NOMO-1 treated with DMSO at 0.1 percent for 48 hours (cell line): Measurements from ENCODE around the gene RFT1.

Source experiments
- DNase-seq: peaks from one replicate; lab custom pipeline; 2025; ENCODE audit not compliant: unreplicated experiment; lab: John Stamatoyannopoulos, UW

RFT1 gene

DNA sequence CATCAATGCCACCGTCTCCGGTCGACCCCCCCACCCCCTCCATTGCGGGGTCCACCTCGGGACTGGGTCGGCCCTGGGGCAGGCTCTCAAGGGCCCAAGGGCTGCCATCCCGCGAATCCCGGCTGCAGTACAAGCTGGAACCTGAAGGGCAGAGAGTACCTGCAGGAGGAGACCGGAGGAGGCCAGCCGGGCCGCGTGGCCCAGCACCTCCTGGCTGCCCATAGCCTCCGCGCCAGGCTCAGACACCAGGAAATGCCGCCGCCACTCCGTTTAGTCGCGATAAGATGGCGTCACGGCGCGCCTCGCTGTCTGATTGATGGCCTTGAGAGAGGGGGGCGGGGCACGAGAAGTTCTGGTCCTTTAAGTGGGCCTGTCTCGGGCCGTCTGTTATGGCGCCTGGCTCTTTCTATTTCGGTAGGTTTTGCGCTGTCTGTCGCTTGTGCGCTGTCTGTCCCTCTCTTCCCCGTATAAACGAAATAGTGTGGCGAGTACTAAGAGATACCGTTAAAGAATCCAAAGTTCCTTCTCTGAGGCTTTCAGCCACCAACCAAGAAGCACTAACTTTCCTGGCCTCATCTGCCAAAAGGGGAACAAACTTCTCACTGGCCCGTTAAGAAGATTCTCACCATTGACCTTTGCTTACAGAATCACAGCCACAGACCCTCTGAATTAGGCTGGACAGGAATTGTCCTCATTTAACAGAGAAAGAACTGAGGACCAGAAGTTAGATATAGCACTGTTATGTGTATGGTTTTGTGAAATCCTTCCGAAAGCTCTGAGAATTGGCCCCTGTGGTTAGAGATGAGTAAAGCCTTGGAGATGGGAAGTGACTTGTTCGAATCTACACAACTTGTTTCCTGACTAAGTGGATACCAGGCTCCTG lies at the start of gene RFT1:
Gene RFT1 (minus strand): TSS at position 257 of the 883 bp plus-strand sequence. CDS start 35 bp downstream, at position 222.
- DNase-seq = peak; percentile 93

DNA sequence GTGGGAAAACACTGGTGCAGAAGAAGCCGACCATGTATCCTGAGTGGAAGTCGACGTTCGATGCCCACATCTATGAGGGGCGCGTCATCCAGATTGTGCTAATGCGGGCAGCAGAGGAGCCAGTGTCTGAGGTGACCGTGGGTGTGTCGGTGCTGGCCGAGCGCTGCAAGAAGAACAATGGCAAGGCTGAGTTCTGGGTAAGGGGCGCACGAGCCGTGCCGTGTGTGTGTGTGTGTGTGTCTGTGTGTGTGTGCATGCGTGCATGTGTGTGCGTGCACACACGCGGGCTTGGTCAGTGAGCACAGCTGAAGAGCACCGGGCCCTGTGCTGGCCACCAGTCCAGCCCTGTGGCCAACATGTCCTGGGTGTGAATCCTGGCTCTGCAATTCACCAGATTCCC lies 49.3 kb upstream of the RFT1 start:
- DNase-seq = no peak

GRCh38 chr3:53178246-53178645 lies 48.0 kb upstream of the RFT1 start:
- DNase-seq = no peak

GRCh38 chr3:53175613-53176540 lies 45.6 kb upstream of the RFT1 start:
- DNase-seq = no peak

- DNase-seq = no peak
These were observed 44.4 kb upstream of the RFT1 start for GRCh38 chr3:53174346-53175250.

DNA sequence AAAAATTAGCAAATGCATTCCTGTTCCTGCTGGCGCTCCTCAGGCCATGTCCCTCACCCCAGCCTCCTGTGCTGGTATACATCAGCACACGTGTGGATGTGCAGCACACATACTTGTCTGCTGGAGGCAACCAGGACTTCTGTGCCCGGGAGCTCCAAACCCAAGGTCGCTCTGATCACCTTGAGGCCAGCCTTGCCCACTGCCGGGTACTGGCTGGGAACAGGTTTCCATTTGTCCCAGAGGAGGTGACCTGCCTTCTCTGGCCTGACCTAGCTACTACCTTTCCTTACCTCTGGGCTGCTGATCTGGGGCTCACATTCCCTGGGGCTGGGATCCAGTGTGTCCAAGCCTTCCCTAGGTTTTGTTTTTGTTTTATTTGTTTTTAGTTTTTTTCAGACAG lies 42.9 kb upstream of the RFT1 start:
- DNase-seq = no peak

GRCh38 chr3:53171827-53172505 lies 41.7 kb upstream of the RFT1 start:
- peak; percentile 45 for DNase-seq

GRCh38 chr3:53171064-53171418 lies 40.8 kb upstream of the RFT1 start:
- no peak for DNase-seq

GRCh38 chr3:53170325-53171063 lies 40.3 kb upstream of the RFT1 start:
- peak; percentile 89 for DNase-seq

- no peak for DNase-seq
These were observed 39.6 kb upstream of the RFT1 start for GRCh38 chr3:53169832-53170324.

DNA sequence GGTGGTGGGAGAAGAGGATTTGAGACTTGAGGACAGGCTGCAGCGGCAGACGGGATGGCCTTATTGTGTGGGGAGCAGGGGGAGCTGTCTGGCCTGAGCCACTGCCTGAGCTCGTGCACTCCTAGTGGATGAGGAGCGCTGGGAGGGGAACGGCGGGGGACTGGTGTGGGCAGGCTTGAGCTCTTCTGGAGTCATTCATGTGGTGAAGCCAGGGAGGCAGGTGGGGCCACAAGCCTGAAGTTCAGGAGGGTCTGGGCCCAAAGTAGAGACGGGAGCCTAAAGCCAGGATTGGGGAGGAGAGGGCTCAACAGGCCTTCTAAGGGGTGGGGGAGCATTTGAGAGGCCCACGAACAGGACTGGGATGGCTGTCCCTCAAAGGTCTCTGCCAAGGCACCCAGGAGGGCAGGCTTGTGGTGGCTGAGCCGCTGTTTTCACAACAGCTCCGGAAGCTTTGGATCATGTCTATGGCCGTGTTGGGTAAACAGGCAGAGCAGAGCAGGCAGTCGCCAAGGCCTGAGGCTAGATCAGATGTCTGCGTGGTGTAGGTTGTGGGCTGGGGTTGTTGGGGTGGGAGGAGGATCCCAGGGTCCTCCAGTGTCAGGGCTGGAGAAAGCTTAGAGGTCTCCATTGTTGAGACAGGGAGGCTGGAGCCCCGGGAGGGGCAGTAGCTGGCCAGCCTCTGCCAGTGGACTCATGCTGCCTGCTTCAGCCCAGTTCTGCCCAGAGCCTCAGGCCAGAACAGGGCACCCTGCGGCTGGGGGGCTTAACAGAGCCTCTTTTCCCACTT lies 39.0 kb upstream of the RFT1 start:
- peak; percentile 77 for DNase-seq

- DNase-seq = no peak
These were observed 38.1 kb upstream of the RFT1 start for GRCh38 chr3:53168175-53168923.

- no peak for DNase-seq
These were observed 37.4 kb upstream of the RFT1 start for GRCh38 chr3:53167418-53168174.

- peak; percentile 68 for DNase-seq
These were observed 36.6 kb upstream of the RFT1 start for GRCh38 chr3:53166781-53167291.

GRCh38 chr3:53166206-53166605 lies 36.0 kb upstream of the RFT1 start:
- no peak for DNase-seq

- no peak for DNase-seq
These were observed 34.7 kb upstream of the RFT1 start for GRCh38 chr3:53164911-53165310.
